HT-29 (cell line): ENCODE measurements around the gene PTGDS. TPM values are rescaled to one million over a fixed set of nuclear protein-coding genes. Genes with fewer than 3 reads are reported as not detected.

Source experiments
- DNase-seq: peaks from one replicate; pipeline ENCODE4 v3.0.0-alpha.2; 2015; ENCODE audit warnings: low spot score
- total RNA-seq: library from RNA; depleted of rRNA; stranded (reverse); fragments of >200 nt; shearing (Covaris generic); gene quantifications from 2 replicates; pipeline ENCODE4 v1.2.3, GENCODE V29; 2014

PTGDS gene
- total RNA-seq, 1 experiment from 2014 or later = not detected

DNA sequence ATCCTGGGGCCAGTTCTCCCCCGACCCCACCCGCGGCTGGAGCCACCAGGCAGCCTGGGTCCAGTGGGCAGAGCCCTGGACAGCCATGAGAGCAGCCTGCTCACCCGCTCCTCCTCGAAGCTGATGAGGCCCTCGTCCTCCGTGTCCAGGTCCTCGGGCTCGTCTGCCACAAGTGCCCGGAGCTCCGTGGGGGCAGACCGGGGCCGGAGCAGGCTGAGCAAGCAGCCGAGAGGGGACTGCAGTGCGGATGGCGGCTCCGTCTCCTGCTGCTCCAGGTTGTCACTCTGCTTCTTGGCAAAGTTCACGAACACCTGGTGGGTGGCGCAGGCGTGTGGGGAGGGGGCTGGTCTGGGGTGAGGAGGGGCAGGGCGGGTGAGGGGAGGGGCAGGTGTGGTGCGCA, 31.0 kb downstream of the PTGDS start:
- no peak for DNase-seq

- no peak for DNase-seq
These were observed 31.9 kb downstream of the PTGDS start for GRCh38 chr9:137009217-137009616.

- no peak for DNase-seq
These were observed 32.8 kb downstream of the PTGDS start for GRCh38 chr9:137009938-137010732.

GRCh38 chr9:137011156-137011555, 33.9 kb downstream of the PTGDS start:
- no peak for DNase-seq

DNA sequence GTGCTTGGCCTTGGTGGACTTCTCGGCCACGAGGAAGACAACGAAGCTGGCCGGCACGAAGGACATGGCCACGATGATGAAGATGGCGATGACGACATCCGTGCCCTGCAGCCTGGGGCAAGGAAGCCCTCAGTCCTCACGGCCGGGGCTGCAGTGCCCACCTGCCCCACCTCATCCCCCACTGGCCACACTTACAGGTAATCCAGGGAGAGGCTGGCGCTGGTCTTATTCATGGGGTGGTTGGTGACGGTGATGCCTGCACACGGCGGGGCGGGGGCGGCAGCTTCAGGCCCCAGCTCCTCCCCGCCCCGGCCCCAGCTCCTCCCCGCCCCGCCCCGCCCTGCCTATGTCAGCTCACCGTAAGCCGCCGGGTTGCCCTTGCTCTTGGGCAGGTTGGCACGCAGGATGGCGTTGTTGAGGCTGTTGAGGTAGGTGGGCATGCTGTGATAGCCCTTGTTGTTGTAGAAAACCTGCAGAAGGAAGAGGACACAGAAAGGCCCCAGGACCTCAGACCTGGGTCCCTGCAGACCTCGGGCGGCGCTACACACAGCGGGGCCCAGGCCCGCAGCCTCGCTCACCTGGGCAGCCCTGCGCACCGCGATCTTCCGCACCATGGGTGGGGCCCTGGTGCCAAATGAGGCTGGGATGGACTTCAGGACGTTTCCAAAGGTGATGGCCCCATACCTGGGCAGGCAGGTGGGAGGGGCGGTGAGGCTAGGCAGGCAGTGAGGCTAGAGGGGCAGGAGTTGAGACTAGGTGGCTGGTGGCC, 34.8 kb downstream of the PTGDS start:
- DNase-seq = no peak

DNA sequence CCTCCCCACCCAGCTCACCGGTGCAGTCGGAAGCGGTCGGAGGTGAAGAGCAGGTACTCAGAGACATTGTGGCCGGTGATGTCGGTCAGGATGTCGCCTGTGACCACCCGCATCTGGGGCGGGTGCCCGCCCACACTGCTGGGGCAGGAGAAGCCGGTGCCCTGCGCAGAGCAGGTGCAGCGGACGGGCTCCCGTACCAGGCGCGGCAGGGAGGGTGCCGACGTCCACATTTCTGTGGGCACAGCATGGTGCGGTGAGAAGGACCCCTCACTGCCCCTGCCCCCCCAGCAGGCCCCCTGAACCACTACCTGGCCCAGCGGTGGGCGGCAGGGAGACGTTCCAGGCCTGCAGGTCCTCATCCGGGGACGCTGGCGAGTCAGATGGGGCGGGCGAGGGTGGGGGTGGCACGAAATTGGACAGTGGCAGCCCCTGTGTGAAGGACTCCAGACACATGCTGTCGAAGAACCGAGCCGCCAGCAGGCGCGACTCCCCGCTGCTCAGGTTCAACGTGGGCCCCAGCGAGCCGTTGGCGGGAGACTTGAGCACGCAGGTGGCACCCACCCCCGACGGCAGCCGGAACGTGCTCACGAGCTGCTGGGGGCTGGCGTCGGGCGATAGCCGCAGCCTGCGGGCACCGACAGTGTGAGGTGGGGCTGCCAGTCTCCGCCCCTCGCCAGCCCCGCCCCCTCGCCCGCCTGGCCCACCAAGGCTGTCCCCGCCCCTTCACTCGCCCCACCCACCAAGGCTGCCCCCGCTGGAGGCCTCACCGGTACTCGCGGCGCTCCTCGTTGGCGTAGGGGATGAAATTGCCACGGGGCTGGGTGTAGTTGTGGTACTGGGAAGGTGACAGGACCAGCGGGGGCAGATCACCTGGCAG, 35.6 kb downstream of the PTGDS start:
- DNase-seq = no peak

DNA sequence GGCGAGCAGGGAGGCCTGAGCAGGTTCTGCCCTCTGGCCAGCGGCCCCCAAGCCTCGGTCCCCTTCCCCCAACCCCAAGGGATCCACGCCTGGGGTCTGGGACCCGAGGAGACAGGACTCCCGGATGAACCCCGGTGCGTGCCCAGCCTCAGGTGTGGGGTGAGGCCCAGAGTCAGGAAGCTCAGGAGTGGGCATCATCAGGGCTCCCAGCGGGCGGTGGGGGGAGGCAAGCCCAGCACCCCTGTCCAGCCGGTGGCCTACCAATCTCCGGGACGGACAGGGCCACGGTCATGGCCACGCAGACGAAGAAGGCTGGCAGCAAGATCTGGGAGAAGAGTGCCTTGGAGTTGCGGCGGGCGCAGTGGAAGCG, 36.3 kb downstream of the PTGDS start:
- DNase-seq = no peak

DNA sequence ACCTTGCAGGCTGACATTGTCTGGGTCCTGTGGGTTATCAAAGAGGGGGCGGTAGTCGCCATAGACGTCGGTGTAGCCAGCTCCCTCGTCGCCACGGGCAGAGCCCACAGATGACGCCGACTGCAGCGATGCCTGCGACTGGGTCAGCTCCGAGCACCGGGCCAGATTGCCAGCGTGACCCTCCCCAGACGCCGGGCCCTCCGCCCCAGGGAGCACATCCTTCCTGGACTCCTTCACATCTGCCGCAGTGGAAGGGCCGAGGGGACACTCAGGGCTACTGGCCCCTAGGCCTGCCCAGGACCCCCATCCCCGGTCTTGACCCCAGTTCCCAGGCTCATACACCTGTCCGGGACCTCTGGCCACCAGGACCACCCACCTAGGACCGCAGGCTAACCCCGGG, 36.9 kb downstream of the PTGDS start:
- no peak for DNase-seq

DNA sequence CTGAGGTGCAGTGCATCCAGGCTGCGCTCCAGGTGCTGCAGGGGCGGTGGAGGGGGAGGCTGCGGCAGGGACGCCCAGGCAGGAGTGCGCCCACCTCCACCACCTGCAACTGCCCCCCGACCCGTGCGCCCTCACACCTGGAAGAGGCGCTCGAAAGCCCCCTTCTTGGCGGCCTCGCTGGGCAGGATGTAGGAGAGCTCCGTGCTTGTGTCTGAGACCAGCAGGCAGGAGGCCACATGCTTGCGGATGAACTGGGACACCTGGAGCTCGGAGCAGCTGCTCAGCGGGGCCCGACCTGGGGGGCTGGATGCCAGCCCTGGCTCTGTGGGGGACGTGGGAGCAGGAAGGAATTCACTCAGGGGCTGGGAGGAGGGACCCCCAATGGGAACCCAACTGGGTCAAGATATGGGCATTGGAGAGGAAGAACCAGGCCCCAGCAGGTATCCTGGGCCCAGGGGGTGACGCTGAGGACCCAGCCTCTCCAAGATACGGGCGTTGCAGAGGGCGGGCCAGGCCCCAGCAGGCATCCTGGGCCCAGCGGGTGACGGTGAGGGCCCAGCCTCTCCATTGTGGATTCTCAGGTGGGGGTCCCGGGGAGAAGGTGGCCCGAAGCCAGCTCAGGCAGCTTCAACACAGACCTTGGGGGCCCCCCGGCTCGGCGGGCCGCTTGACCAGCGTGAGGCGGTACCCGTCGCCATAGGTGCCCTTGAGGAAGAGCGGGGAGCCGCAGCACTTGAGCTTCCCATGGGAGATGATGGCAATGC, 37.7 kb downstream of the PTGDS start:
- DNase-seq = no peak

- no peak for DNase-seq
These were observed 38.2 kb downstream of the PTGDS start for GRCh38 chr9:137015540-137015930.

GRCh38 chr9:137015976-137016375, 38.7 kb downstream of the PTGDS start:
- no peak for DNase-seq

GRCh38 chr9:137016436-137016835, 39.1 kb downstream of the PTGDS start:
- no peak for DNase-seq

- DNase-seq = no peak
These were observed 39.8 kb downstream of the PTGDS start for GRCh38 chr9:137017071-137017470.

GRCh38 chr9:137017791-137018497, 40.6 kb downstream of the PTGDS start:
- no peak for DNase-seq

DNA sequence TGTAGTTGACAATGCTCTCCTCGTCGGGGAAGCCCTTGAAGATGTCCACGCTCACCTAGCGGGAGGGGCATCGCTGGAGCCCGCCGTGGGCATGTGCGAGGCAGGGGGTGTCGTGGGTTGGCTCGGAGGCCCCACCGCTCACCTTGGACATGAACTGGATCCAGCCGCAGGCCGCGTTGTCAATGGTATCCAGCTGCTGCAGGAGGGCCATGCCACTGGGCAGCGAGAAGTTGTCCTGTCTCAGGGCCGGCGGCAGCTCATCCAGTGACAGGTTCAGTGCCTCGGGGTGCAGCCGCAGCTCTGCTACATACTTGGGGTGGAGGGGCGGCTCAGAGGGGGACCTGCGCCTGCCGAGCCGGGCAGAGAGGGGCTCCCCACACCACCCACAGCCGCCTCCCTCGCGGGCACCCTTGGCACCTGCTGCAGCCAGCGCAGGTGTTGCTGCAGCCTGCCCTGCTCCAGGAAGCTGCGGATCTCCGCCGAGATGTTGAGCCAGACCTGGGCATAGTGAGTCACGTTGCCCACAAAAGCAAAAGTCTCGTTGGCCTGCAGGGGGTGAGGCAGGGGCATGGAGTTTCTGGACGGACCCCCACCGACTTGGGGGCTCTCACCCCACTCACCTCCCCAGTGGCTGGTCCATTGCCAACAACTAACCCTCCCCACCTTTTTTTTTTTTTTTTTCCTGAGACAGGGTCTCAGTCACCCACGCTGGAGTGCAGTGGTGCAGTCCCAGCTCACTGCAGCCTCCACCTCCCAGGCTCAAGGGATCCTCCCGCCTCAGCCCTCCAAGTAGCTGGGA, 41.7 kb downstream of the PTGDS start:
- no peak for DNase-seq

GRCh38 chr9:137019891-137020683, 42.8 kb downstream of the PTGDS start:
- no peak for DNase-seq

GRCh38 chr9:137020771-137021567, 43.7 kb downstream of the PTGDS start:
- no peak for DNase-seq

DNA sequence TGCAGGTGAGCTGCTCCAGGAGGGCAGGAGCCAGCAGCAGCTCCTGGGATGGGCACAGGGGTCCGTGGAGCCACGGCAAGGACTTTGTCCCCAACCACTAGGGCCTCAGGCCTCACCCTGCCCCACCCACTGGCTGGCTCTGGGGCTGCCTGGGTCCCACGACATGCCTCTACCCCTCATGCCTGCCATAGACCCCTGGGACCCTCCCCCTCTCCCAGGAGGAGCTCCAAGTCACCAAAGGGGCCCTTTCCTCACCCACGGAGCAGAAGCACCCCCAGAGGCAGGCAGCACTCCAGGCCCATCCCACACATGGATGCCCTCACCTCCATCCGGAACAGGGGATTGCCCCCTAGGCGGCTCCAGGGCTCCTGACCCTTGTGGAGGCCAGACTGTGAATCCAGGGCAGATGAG, 44.3 kb downstream of the PTGDS start:
- DNase-seq = no peak
